GM12801 (cell line): ENCODE measurements around the gene SLX1A.

Source experiments
- CTCF ChIP-seq: IDR thresholded peaks from one replicate; pipeline ENCODE4 v1.5.1; 2011; ENCODE audit warnings: control low read depth; ENCODE audit not compliant: insufficient read length; ENCODE audit errors: extremely low read depth

The SLX1A gene

GRCh38 chr16:30179931-30180330, 13.7 kb upstream of the SLX1A start:
- no peak for TF ChIP-seq CTCF

GRCh38 chr16:30180741-30181140, 12.9 kb upstream of the SLX1A start:
- TF ChIP-seq CTCF: no peak

- TF ChIP-seq CTCF: no peak
Measured at GRCh38 chr16:30183233-30184095, 10.2 kb upstream of the SLX1A start, which contains the start of gene CORO1A. Gene CORO1A, plus strand, starts transcription at chr16:30183602. Its CDS starts 1,608 bp downstream, at chr16:30185210.

- no peak for TF ChIP-seq CTCF
Measured at GRCh38 chr16:30184096-30184890, 9.4 kb upstream of the SLX1A start.

- TF ChIP-seq CTCF: no peak
Measured at GRCh38 chr16:30184891-30185682, 8.6 kb upstream of the SLX1A start.

GRCh38 chr16:30185683-30186421, 7.8 kb upstream of the SLX1A start:
- no peak for TF ChIP-seq CTCF
